Stimulated activated CD4-positive, alpha-beta T cell treated with anti-CD3 and anti-CD28 coated beads, TNF-alpha, amount 100 ng/mL, for 48 hours (primary cell): ENCODE results near the gene SMIM27.
"Not testable (repeated sequence)": the region's sequence is repeated elsewhere in the genome, so short reads cannot be mapped to it uniquely, and the experiment has no call there.

Experiments used
- DNase-seq, 3 donors: peaks; one replicate each; pipeline ENCODE4 v3.0.0-alpha.2; 2020; ENCODE audit warnings: low read depth in 3 of 3

Gene SMIM27, protein sequence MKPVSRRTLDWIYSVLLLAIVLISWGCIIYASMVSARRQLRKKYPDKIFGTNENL

DNA sequence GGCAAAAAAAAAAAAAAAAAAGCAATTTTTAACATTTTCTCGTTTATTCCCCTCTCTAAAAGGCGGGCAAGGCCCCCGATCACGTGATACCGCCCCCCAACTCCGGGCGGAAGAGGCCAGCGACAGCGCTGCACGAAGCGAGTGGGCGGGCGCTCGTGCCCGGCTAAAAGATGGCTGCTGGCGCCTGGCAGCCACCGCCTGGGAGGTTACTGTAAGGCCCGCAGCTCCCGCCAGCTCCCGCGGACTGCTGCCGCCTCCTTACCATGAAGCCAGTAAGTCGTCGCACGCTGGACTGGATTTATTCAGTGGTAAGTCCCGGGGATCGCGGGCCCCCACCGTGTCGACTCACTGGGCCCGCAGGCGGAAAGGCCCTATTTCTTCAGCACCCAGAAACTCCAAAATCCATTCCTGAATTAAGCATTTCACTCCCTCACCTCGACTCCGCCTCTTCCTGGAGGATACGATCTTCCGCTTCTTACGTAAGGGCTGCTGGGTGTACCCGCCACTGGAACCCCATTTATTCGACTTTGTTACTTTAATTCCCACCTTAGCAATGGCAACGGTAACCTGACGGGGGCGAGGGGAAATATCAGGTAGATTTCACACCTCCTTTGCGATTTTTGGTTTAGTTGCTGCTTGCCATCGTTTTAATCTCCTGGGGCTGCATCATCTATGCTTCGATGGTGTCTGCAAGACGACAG lies at the start of gene SMIM27, which contains the start of gene TOPORS:
TSS of gene SMIM27 (plus strand) at position 156 of the 701 bp plus-strand sequence. CDS start at position 264, 108 bp downstream.
TSS of gene TOPORS (minus strand) at position 415 of the 701 bp plus-strand sequence. CDS start at position 265, 150 bp downstream.
- DNase-seq, result peak; percentile 81 to 88 (median 84)

DNA sequence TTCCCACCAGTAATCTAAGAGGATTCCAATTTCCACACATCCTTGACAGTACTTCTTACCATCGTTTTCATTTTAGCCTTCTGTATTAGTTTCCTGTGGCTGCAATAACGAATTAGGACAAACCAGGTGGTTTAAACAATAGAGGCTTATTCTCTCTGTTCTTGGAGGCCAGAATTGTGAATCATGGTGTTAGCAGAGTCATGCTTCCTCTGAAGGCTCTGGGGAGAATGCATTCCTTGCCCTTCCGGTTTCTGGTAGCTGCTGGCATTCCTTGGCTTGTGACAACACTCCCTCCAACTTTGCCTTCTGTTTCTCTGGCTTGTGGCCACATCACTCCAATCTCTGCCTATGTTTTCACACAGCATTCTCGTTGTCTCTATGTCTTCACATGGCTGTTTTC lies 49.7 kb upstream of the SMIM27 start:
- DNase-seq, result no peak

DNA sequence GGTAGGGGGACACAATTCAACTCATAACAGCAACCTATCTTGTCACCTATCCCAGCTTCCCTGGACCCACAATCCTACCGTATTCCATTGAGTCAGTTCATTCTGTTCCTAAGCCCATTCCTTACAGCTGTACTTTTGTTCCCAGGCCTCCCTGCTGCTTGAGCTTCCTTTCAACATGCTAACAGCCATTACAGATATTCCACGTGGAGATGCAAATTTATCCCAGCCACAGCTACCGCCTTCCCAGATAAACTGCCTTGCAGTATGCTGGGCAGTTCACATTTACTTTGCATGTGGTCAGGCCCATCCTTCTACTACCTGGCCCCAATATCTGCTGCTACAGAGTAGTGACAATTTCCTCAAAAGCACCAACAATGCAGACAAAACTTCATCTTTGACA lies 49.1 kb upstream of the SMIM27 start:
- DNase-seq, result no peak

DNA sequence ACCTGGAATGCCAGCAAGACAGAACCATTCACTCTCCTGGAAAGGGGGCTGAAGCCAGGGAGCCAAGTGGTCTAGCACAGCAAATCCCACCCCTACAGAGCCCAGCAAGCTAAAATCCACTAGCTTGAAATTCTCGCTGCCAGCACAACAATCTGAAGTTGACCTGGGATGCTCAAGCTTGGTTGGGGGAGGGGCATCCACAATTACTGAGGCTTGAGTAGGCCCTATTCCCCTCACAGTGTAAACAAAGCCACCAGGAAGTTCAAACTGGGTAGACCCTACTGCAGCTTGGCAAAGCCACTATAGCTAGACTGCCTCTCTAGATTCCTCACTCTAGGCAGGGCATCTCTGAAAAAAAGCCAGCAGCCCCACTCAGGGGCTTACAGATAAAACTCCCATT lies 43.4 kb upstream of the SMIM27 start:
- DNase-seq, result no peak

DNA sequence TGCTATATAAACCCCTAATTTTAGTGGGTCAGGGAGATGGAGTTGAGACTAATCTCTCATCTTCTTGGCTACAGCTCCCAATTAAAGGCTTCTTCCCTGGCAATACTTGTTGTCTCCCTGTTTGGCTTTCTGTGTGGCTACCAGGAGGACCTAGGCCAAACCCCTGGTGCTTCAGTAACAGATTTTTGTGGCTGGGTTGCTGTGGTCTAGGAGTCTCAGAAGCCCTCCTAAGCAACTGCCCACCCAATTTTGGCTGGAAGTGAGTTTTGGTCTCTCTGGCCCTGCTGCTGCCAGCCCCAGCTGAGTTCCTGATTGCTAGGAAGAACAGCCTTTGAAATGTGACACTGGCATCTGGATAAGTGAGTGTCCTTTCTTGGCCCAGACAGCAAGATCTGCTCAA lies 35.9 kb upstream of the SMIM27 start:
- DNase-seq, result no peak

DNA sequence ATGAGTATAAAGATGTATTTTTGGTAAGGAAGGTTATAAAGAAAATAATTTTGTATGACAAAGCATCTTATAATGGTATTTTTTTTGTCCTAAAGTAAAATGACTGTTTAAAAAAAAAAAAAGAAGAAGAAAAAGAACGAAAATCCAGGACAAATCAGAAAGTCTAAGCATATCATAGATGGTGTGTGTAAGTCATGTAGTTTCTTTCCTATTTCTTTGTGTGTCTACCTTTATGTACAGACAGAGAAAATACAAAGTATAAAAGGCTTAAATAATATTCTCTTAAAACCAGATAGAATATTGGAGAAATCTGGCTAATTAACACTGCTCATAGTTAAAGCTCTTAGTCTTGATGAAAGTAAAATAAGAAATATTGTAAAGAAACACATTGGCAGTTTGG lies 33.9 kb upstream of the SMIM27 start:
- DNase-seq, result no peak

DNA sequence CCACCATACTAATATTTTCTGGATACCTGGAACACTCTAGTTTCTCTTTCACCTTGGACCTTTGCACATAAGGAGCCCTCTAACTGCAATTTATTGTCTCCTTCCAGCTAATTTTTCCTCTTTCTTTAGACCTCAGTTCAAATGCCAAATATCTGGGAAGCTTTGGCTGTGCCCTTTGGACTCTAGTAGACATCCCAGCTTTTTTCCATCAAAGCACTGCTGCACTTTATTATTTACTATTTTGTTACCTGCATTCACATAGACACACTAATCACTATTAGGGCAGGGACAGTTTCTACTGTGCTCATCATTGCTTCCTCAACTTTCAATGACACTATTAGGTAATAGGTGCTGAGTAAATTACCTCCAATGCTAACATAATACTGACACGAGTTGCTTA lies 28.2 kb upstream of the SMIM27 start:
- DNase-seq, result no peak

DNA sequence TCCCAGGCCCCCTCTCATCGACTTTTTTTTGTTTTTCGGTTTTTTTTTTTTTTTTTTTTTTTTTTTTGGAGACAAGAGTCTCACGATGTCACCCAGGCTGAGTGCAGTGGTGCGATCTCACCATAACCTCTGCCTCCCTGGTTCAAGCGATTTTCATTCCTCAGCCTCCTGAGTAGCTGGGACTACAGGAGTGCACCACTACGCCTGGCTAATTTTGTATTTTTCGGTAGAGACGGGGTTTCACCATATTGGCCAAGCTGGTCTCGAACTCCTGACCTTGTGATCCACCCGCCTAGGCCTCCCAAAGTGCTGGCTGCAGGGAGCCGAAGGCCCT lies 27.6 kb upstream of the SMIM27 start:
- DNase-seq, result not testable (repeated sequence)

DNA sequence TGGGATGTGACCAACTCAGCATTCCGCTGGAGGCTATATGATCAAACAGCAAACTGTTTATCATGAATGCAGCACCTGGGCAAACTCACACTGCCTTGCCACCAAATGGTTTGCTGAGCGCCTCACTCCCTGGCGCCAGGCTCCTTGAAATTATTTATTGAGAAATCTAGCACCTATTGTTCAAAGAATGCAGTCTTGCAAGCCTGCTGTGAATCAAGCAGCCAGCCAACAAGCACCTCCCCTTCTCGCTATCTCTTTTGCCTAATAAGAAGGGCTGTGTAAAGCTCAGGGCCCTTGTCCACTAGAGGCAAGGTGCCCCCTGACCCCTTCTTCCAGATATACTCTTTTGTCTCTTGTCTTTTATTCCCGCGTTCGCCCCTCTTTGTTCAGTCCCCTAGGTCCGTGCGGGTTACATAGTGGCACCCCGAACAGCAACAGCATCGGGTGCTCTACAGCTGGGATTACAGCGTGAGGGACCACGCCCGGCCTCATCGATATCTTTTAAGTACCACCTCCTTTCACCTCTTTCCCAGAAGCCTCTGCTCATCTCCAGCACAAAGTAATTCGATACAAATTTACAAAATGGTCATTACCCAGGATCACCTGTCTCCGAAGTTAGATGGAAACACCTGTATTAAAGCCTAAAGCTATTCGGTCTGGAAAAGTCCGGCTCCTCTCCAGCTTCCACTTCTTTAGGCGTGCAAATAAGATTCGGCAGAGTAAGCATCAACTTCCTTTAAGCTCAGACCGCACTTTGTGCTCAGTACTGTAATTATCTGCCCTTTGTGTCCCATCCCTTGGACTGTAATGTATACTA lies 27.0 kb upstream of the SMIM27 start:
- DNase-seq, result no peak

DNA sequence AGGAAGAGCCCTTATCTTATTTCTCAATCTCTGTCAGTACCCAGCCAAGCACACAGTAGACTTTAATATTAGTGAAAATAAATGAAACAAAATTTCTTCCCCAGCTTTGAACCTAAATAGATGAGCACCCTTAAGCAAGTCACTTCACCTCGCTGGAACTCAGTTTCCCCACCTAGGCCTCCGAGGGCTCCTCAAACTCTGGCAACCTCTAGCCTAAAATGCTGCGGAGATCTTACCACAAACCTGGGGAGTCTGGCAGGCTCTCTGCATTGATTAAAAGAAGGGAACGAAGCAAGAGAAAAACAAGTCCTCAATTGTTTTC lies 26.5 kb upstream of the SMIM27 start:
- DNase-seq, result no peak

DNA sequence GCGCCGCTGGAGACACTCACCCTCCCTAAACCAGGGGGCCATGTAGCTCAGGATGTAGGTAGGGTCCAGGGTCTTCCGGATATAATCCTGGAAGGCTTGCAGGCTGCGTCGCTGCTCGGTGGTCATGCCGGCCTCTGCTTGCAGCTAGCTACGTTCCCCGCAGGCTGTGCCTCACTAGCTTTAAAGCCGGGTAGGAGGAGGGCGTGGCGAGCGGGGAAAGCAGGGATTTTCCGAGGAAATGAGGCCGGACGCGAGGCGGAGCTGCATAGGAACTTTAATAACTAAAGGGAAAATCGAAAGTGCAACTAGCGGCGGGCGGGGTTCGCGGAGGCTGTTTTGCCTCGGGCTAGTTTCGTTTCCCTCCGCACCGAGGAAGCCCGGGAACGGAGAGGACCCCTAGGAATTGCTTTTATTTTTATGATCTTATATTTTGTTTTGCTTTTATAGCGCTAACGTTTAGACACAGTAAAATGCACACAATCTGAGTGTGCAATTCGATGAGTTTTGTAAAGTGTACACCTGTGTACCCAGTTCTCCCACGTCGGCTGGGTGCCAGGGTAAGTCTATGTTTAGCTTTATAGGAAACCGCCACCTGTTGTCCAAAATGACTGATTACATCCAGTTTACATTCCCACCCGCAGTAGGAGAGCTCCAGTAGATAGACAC lies 26.0 kb upstream of the SMIM27 start, which contains the start of gene RIGI:
TSS of gene RIGI (minus strand) at position 156 of the 666 bp plus-strand sequence. CDS start at position 126, 30 bp downstream.
- DNase-seq, result peak; percentile 46 to 54 (median 53)

DNA sequence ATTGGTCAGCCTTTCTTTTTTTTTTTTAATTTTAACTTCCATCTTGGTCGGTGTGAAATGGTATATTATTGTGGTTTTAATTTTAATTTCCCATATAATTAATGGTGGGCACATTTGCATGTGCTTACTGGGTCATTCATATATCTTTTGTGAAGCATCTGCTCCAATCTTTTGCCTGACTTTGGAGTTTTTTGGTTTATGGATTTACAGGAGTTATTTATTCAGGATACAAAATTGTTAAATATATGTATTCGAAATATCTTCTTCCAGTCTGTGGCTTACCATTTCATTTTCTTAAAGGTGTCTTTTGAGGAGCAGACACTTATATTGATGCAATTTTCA lies 25.4 kb upstream of the SMIM27 start:
- no peak for DNase-seq

DNA sequence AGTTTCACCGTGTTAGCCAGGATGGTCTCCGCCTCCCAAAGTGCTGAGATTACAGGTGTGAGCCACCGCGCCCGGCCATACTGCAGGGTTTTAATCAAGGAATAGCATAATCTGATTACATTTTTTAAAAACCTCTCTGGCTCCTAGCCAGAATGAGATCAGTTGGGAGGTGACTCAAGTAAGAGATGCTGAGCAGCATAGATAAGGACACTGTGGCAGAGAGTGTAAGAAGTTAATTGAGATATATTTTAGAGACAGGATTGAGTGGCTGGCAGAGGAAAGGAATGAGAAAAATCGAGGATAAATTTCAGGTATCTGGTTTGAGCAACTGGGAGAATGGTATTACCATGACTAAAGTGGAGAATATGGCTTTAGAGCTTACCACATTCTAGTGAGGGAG lies 18.8 kb upstream of the SMIM27 start:
- no peak for DNase-seq

DNA sequence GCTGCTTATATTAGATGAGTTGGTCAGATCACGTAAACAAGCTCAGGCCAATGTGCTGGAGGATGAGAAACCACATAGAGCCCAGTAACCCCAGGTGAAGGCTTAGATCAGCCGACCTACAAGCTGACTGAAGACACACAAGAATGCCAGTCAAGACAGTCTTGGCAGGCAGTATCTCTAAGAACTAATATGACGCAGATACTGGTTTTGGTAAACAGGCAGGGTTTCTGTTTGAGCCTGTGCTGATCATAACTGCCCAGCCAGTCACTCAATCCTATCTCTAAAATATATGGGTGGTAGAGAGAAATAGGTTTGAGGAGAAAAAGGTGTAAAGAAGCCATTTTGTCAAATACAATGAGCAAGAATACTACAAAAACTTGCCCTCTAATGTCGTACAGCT lies 18.3 kb upstream of the SMIM27 start:
- no peak for DNase-seq

DNA sequence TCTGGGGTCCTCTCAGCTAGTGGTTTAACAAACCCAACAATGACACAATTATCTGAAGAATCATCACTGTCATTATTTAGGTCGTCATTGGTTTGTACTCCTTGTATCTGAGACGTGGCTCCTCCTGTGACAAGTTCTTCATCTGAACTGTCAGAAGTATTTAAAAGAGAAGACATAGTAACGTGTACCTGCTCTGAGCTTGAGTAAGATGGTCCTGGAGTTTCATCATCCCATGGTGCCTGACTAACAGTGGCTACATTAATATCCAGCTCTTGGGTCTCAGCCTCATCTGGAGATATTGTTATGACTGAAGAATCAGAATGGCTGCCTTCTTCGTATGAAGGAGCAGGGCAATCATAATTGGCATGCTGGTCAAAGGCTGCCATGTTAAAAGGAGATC lies 9.1 kb upstream of the SMIM27 start:
- DNase-seq, result no peak

DNA sequence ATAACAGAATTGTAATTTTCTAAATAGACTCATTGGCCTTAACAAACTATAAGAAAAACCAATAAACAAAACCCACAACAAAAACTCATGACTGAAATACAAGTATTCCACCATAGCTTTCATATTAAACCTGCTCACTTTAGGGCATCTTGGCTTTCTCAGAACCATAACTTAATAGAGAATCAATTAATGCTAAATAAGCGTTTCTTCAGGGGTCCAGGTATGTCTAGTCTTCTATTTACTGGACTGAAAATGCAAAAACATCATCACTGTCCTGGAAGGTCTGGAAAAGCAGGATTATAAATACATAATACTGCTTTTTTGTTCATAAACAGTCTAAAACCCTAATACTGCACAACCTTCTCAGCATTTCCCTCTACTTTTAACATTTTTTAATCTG lies 6.2 kb upstream of the SMIM27 start:
- DNase-seq, result no peak

DNA sequence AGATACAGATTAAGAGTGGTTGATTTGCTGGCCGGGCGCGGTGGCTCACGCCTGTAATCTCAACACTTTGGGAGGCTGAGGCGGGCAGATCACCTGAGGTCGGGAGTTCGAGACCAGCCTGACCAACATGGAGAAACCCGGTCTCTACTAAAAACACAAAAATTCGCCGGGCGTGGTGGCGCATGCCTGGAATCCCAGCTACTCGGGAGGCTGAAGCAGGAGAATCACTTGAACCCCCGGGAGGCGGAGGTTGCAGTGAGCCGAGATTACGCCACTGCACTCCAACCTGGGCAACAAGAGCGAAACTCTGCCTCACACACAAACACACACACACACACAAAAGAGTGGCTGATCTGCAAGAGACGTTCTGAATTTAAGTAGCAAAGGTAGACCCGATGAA lies 3.9 kb upstream of the SMIM27 start:
- DNase-seq, result not testable (repeated sequence)

DNA sequence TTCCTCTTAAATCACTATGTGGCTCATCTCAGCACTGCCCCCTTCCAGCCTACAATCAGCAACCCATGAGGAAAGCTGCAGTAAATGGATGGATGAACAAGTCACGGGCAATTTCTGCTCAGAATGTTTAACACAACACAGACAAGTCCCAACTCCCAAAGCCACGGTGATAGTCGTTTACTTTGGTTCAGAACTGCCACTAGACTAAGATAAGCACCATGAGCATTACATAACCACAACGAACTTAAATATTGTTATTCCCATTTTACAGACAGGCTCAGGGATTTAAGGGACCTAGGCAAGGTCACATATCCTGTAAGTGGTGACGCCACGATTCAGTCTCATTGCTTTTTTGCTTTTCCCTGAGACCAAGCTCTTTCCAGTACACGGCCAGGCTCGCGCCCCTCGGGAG lies 2.0 kb upstream of the SMIM27 start:
- no peak for DNase-seq

DNA sequence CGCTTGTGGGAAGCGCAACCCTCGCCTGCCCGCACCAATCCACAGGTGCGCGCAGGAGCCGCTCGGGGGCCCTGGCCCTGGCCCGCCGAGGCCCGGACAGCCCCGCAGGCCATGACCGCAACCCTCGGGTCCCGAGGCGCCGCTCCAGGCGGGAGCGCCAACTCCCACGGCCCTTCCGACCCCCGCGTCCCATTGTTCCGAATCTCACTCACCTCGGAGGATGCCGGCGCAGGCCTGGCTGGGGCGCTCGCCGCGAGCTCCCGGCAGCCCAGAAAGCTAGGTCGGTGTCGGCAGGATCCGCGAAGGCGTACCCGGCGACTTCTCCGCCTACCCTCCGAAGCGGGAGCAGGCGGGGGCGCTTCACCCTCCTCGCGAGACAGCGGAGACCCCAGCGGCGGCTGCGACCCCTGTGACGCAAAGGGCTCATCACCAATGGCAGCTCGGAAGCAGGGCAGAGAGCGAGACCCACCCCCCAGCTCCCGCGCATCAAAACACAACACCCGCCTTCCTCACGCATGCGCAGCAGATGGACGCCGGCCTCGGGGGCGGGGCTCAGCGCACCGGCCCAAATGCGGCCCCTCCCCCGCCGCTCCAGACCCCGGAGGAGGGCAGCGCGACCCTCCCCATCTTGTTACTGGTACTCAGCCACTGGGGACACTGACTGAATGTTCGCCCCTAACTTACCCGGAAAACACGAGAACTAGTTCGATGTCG lies 1.4 kb upstream of the SMIM27 start:
- DNase-seq, result peak; percentile 77 to 89 (median 80)

DNA sequence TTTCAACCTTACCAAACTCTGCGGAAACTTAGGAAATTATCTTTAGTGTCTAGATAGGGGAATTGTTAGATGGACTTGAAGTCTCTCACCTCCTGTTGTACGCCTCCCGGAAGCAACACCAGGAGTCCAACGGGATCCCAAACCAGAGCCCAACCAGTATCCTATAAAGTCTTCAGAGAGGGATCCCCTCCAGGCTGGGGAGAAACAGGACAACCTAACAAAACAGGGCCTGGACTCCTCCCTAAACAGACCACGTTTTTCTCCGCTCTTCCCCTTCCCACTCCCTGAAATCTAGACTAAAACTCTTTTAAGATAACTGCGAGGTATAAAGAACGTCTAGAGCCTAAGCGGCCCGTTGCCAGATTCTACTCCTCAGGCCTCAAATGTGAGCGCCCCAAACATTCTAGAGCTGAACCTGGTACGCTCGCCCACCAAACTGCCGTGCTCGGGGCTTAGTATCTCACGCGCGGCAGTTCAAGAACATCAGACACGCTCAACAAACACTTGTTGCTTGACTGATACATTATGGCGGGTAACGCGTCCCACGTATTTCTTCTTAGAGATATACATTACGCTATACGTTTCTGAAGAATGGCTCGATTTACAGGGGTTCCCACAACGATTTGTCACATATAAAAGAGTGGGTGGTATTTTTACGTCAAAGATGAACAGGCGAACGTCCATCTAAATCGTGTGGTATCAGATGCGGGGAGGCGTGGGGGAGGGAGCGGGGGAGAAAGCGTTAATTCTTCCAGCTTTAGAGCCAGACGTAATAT lies 663 bp upstream of the SMIM27 start:
- DNase-seq, result peak in 2 of 3 donors; percentile 23 to 51

DNA sequence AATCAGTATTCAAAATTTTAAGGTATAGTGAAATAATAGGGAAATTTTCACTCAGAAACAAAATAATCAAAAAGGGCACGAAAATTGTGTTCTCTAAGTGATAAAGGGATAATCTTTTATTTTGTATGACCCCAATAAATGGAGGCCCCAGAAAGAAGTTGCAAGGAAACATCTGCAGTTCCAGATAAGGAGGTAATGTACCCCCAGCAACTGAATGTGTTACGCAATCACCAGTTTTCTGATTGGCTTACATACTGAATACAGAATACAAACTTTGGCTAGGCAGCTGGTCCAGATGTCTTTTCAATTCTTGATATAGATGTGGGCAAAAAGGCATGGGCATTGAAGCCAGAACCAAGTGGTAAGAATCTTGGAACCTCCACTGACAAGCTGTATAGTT lies 2.0 kb downstream of the SMIM27 start:
- no peak for DNase-seq
